DOHH2 (cell line): ENCODE measurements around the gene TPCN2.

Experiments used
- EZH2phosphoT487 ChIP-seq: fragments of 200-600 bp; sonication (generic); IDR thresholded peaks from 2 replicates; pipeline ENCODE4 v1.6.1; 2017; ENCODE audit warnings: borderline replicate concordance, mild to moderate bottlenecking, antibody characterized with exemption, low read length, moderate library complexity, mixed read lengths
- TF ChIP-seq, protein P1 (sequence below): fragments of 200-600 bp; sonication (generic); IDR thresholded peaks from one replicate; pipeline ENCODE4 v1.5.1; 2014; ENCODE audit warnings: antibody characterized with exemption, mild to moderate bottlenecking, low read depth, low read length; ENCODE audit not compliant: poor library complexity, severe bottlenecking

- TF ChIP-seq, protein P1, sequence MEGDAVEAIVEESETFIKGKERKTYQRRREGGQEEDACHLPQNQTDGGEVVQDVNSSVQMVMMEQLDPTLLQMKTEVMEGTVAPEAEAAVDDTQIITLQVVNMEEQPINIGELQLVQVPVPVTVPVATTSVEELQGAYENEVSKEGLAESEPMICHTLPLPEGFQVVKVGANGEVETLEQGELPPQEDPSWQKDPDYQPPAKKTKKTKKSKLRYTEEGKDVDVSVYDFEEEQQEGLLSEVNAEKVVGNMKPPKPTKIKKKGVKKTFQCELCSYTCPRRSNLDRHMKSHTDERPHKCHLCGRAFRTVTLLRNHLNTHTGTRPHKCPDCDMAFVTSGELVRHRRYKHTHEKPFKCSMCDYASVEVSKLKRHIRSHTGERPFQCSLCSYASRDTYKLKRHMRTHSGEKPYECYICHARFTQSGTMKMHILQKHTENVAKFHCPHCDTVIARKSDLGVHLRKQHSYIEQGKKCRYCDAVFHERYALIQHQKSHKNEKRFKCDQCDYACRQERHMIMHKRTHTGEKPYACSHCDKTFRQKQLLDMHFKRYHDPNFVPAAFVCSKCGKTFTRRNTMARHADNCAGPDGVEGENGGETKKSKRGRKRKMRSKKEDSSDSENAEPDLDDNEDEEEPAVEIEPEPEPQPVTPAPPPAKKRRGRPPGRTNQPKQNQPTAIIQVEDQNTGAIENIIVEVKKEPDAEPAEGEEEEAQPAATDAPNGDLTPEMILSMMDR = no peak
- TF ChIP-seq EZH2phosphoT487 = no peak
Observed at GRCh38 chr11:69004411-69005182, 44.1 kb upstream of the TPCN2 start.
